ENCODE measurements around the gene AJUBA. TPM values are rescaled to one million over a fixed set of nuclear protein-coding genes. Genes with fewer than 3 reads are reported as not detected.

Gene AJUBA
- total RNA-seq, 1 donor from 2014 or later: 0.34 TPM

DNA sequence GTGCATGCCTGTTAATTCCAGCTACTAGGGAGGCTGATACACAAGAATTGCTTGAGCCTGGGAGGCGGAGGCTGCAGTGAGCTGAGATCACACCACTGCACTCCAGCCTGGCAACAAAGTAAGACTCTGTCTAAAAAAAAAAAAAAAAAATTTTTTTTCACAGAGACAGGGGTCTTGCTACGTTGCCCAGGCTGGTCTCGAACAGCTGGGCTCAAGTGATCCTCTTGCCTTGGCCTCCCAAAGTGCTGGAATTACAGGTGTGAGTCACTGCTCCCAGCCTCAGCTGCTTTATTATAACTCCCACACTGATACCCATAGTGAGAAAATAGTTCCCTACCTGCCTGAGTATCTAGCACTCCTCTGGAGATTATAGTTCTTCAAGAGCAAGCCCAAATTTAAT lies 36.7 kb downstream of the AJUBA start:
- no peak overlapping the region for H3K4me3 Mint-ChIP-seq (ENCODE audit: unreplicated experiment)
- H3K36me3 Mint-ChIP-seq (ENCODE audit: unreplicated experiment): no peaks in the 10 kb centered on the region
- H3K9me3 Mint-ChIP-seq (ENCODE audit: unreplicated experiment): no peaks in the 10 kb centered on the region
- no peak for DNase-seq
- no peaks in the 10 kb centered on the region for H3K4me1 Mint-ChIP-seq (ENCODE audit: low read depth, unreplicated experiment)
- no peaks in the 10 kb centered on the region for H3K27me3 Mint-ChIP-seq (ENCODE audit: unreplicated experiment)
- TF ChIP-seq, protein P1, sequence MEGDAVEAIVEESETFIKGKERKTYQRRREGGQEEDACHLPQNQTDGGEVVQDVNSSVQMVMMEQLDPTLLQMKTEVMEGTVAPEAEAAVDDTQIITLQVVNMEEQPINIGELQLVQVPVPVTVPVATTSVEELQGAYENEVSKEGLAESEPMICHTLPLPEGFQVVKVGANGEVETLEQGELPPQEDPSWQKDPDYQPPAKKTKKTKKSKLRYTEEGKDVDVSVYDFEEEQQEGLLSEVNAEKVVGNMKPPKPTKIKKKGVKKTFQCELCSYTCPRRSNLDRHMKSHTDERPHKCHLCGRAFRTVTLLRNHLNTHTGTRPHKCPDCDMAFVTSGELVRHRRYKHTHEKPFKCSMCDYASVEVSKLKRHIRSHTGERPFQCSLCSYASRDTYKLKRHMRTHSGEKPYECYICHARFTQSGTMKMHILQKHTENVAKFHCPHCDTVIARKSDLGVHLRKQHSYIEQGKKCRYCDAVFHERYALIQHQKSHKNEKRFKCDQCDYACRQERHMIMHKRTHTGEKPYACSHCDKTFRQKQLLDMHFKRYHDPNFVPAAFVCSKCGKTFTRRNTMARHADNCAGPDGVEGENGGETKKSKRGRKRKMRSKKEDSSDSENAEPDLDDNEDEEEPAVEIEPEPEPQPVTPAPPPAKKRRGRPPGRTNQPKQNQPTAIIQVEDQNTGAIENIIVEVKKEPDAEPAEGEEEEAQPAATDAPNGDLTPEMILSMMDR (IDR thresholded peaks at IDR 0.05; ENCODE audit: partially characterized antibody, unreplicated experiment): no peak
- H3K27ac Mint-ChIP-seq (ENCODE audit: unreplicated experiment): no peak overlapping the region

DNA sequence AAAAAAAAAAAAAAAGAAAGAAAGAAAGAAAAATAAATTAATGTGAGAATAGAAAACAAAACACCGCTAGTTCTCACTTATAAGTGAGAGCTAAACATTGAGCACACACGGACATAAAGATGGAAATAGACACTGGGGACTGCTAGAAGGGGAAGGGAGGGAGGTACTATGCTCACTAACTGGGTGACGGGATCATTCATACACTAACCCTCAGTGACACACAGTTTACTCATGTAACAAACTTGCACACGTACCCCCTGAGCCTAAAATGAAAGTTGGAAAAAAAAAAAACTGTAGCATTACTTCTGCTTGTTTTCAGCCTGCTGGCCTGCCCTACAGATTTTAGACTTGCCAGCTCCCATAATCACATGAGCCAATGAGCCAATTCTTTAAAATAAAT lies 42.7 kb downstream of the AJUBA start:
- H3K4me3 Mint-ChIP-seq (ENCODE audit: unreplicated experiment): no peak overlapping the region
- H3K36me3 Mint-ChIP-seq (ENCODE audit: unreplicated experiment): no peaks in the 10 kb centered on the region
- no peak overlapping the region for H3K27ac Mint-ChIP-seq (ENCODE audit: unreplicated experiment)
- no peaks in the 10 kb centered on the region for H3K9me3 Mint-ChIP-seq (ENCODE audit: unreplicated experiment)
- H3K4me1 Mint-ChIP-seq (ENCODE audit: low read depth, unreplicated experiment): no peaks in the 10 kb centered on the region
- no peaks in the 10 kb centered on the region for H3K27me3 Mint-ChIP-seq (ENCODE audit: unreplicated experiment)
- DNase-seq: no peak
- TF ChIP-seq, protein P1 (IDR thresholded peaks at IDR 0.05; ENCODE audit: partially characterized antibody, unreplicated experiment): no peak

DNA sequence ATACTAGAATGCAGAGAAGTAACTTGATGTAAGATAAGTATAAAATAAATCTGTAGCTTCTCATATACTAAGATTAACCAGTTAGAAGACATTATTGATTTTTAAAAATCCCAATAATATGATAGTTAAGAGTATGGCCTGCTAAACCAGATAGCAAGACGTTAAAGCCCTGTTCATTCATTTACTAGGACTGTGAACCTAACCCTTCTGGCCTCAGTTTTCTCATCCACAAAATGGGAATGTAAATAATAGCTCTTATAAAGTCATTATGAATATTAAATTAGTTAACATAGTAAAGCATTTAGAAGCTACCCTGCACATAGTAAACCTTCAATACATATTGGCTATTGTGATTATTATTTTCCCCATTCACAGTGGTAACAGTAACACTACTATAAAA lies 47.2 kb downstream of the AJUBA start:
- Mint-ChIP-seq H3K4me3 (ENCODE audit: unreplicated experiment) (no peak overlapping the region), H3K4me1 (ENCODE audit: low read depth, unreplicated experiment) (no peaks in the 10 kb centered on the region), H3K9me3 (ENCODE audit: unreplicated experiment) (no peaks in the 10 kb centered on the region), H3K27ac (ENCODE audit: unreplicated experiment) (no peak overlapping the region), H3K27me3 (ENCODE audit: unreplicated experiment) (peaks cover 3% of the 10 kb centered on the region), H3K36me3 (ENCODE audit: unreplicated experiment) (no peaks in the 10 kb centered on the region)
- DNase-seq: no peak
- TF ChIP-seq, protein P1 (IDR thresholded peaks at IDR 0.05; ENCODE audit: partially characterized antibody, unreplicated experiment): no peak

DNA sequence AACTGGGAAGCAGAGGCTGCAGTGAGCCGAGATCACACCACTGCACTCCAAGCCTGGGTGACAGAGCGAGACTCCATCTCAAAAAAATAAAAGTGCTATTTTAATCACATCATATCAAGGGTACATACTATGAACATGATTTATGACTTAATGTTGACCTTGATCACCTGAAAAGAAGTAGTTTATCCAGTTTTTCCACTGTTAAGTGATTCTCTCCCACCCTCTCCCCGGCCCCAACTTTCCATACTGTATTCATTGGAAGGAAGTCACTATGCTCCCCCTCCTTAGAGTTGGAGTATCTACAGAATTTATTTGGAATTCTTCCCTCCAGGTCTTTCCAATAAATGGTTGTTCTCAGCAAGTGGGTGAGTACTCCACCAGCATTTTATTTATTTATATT lies 50.2 kb downstream of the AJUBA start:
- no peak for DNase-seq
- no peaks in the 10 kb centered on the region for H3K9me3 Mint-ChIP-seq (ENCODE audit: unreplicated experiment)
- peaks cover 4% of the 10 kb centered on the region for H3K4me1 Mint-ChIP-seq (ENCODE audit: low read depth, unreplicated experiment)
- H3K36me3 Mint-ChIP-seq (ENCODE audit: unreplicated experiment): no peaks in the 10 kb centered on the region
- no peak overlapping the region for H3K4me3 Mint-ChIP-seq (ENCODE audit: unreplicated experiment)
- no peak overlapping the region for H3K27ac Mint-ChIP-seq (ENCODE audit: unreplicated experiment)
- TF ChIP-seq, protein P1 (IDR thresholded peaks at IDR 0.05; ENCODE audit: partially characterized antibody, unreplicated experiment): no peak
- H3K27me3 Mint-ChIP-seq (ENCODE audit: unreplicated experiment): peaks cover 3% of the 10 kb centered on the region

DNA sequence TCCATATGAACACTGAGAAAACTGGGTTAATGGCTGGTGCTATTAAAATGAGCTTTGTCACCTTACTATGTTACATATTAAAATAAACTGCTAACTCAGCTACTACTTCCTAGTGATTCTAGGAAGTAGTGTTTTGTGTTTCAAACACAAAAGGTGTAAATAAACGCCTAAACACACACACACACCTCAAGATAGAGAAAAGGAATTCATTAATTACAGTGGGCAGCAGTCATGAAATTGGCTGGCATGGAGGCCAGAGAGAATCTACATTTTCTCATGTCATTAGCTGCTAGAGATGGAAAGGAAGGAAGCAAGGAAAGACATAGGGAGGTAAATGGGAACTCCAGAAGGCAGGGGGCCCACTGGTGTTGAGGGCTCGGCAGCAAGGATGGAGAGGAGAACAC lies 52.4 kb downstream of the AJUBA start:
- Mint-ChIP-seq H3K27ac (ENCODE audit: unreplicated experiment) (no peak overlapping the region), H3K9me3 (ENCODE audit: unreplicated experiment) (peaks cover 4% of the 10 kb centered on the region), H3K4me1 (ENCODE audit: low read depth, unreplicated experiment) (peaks cover 4% of the 10 kb centered on the region), H3K27me3 (ENCODE audit: unreplicated experiment) (peaks cover 3% of the 10 kb centered on the region), H3K36me3 (ENCODE audit: unreplicated experiment) (no peaks in the 10 kb centered on the region), H3K4me3 (ENCODE audit: unreplicated experiment) (no peak overlapping the region)
- no peak for DNase-seq
- TF ChIP-seq, protein P1 (IDR thresholded peaks at IDR 0.05; ENCODE audit: partially characterized antibody, unreplicated experiment): no peak

Data from glutamatergic neuron (in vitro differentiated cells).